ENCODE data around the gene XRN1. TPM values are rescaled to one million over a fixed set of nuclear protein-coding genes. Genes with fewer than 3 reads are reported as not detected.

The XRN1 gene
- total and polyA plus RNA-seq, 2 of the 8 experiments (the other 6 are each of a cell fraction or from before 2014, with no cell fraction given), result 1.9 to 17.2 TPM

GRCh38 chr3:142445816-142446254 is 2.0 kb downstream of the XRN1 start (continued):
- TF ChIP-seq CHD7 (IDR thresholded peaks at IDR 0.05; ENCODE audit: insufficient replicate concordance, low read length), result no peak
- no peak for TF ChIP-seq NRF1 (IDR thresholded peaks at IDR 0.05; ENCODE audit: low read depth, low read length)
- no peak for TF ChIP-seq USF2 (IDR thresholded peaks at IDR 0.05; ENCODE audit: low read length)
- TF ChIP-seq EP300 (IDR thresholded peaks at IDR 0.05; ENCODE audit: borderline replicate concordance in 1 of 2, low read depth in 2 of 2, low read length in 2 of 2), result no peak
- no peak for TF ChIP-seq SP1 (IDR thresholded peaks at IDR 0.05; ENCODE audit: low read depth, low read length)
- no peak for TF ChIP-seq SIN3A (conservative IDR thresholded peaks at IDR 0.05 in 1 of 2, IDR thresholded peaks at IDR 0.05 in 1 of 2; ENCODE audit: low read depth in 1 of 2, low read length in 2 of 2)
